GM18909 (cell line): ENCODE results near the gene YAF2.
A peak's percentile ranks its signal among the peaks of the same experiment; 100 is the strongest.
"Not testable (repeated sequence)": the region's sequence is repeated elsewhere in the genome, so short reads cannot be mapped to it uniquely, and the experiment has no call there.

Source experiments
- ATAC-seq: cut with Tn5 transposase; IDR thresholded peaks from one replicate; pipeline ENCODE4 v1.9.1; 2021; ENCODE audit warnings: mild to moderate bottlenecking; ENCODE audit not compliant: unreplicated experiment, poor library complexity

Gene YAF2

GRCh38 chr12:42255866-42256261, 17.8 kb upstream of the YAF2 start:
- ATAC-seq: no peak

DNA sequence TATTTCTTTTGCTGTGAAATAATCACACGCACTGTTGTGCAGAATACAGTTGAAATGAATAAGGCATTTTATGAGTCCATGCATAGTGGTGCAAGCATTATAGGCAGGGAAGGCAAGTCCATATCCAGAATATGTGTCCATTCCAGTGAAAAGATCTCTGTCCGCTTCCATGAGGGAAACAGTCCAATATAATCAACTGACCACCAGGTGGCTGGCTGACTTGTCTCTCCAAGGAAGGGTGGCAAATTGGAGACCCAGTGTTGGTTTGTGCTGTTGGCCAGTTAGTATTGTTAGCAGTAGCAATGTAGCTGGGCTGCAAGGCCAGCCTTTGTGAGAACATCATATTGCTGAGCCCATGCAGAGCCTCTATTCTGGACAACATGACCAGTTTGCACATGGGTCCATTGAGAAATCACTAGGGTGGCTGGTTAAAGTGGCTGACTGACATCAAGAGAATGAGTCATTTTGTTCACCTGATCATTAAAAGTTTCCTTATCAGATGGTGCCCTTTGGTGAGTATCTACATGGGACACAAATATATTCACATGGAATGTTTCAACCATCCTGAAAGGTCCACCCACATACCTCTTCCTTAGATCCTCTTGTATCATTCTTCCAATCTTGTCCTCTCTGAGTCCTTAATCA, 17.3 kb upstream of the YAF2 start:
- ATAC-seq: no peak

DNA sequence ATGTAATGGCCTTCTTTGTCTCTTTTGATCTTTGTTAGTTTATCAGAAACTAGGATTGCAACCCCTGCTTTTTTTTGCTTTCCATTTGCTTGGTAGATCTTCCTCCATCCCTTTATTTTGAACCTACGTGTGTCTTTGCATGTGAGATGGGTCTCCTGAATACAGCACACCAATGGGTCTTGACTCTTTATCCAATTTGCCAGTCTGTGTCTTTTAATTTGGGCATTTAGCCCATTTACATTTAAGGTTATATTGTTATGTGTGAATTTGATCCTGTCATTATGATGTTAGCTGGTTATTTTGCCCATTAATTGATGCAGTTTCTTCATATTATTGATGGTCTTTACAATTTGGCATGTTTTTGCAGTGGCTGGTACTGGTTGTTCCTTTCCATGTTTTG, 14.6 kb upstream of the YAF2 start:
- not testable (repeated sequence) for ATAC-seq

- not testable (repeated sequence) for ATAC-seq
Observed at GRCh38 chr12:42249033-42249432, 11.0 kb upstream of the YAF2 start.

GRCh38 chr12:42240131-42240750, 2.2 kb upstream of the YAF2 start:
- ATAC-seq: no peak

GRCh38 chr12:42237853-42238239, 202 bp downstream of the YAF2 start:
- ATAC-seq: peak; percentile 37

- peak; percentile 85 for ATAC-seq
Observed at GRCh38 chr12:42237052-42237852, 796 bp downstream of the YAF2 start.

GRCh38 chr12:42236017-42236416, 2.0 kb downstream of the YAF2 start:
- ATAC-seq: no peak

DNA sequence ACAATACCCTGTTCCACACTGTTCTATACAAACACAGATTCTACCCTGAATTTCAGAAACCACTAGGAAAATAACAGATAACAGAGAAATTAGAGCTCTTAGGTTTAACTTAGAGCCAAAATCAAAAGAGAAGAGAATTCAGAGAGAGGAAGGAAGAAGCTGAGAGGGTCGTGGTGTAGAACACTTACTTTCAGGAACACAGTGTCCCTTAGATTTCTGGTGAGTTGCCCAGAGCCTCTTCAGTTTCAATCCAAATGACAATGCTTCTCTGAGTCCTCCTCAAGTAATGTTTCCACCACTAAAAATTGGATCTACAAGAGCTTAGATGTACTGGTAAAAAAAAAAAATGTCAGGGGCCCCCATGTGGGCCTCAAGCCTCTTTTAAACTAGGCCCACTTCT, 2.6 kb downstream of the YAF2 start:
- ATAC-seq: no peak

DNA sequence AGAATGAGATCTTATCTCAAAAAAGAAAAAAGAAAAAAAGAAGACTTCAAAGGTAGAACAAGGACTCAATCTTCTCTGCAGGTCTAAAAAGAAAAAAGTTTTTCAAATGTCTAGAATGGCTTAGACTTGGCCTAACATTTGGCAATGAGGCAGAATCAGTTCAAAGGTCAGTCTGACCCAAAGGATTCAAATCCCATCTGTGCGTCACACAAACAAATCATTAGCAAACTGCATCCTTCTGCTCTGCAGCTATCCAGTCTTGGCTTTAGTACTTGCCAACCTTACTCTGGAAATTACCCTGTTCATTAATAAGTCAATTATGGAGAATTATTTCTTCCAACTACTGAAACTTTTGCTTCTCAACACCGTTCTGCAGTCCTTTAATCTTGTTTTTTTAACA, 3.1 kb downstream of the YAF2 start:
- ATAC-seq: no peak

DNA sequence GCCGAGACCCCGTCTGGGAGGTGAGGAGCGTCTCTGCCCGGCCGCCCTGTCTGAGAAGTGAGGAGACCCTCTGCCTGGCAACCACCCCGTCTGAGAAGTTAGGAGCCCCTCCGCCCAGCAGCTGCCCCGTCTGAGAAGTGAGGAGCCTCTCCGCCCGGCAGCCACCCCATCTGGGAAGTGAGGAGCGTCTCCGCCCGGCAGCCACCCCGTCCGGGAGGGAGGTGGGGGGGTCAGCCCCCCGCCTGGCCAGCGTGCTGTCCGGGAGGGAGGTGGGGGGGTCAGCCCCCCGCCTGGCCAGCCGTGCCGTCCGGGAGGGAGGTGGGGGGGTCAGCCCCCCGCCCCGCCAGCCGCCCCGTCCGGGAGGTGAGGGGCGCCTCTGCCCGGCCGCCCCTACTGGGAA, 10.5 kb downstream of the YAF2 start:
- not testable (repeated sequence) for ATAC-seq

DNA sequence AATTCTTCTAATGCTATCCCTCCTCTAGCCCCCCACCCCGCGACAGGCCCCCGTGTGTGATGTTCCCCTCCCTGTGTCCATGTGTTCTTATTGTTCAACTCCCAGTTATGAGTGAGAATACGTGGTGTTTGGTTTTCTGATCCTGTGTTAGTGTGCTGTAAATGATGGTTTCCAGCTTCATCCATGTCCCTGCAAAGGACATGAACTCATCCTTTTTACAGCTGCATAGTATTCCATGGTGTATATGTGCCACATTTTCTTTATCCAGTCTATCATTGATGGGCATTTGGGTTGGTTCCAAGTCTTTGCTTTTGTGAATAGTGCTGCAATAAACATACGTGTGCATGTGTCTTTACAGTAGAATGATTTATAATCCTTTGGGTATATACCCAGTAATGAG, 13.5 kb downstream of the YAF2 start:
- not testable (repeated sequence) for ATAC-seq

DNA sequence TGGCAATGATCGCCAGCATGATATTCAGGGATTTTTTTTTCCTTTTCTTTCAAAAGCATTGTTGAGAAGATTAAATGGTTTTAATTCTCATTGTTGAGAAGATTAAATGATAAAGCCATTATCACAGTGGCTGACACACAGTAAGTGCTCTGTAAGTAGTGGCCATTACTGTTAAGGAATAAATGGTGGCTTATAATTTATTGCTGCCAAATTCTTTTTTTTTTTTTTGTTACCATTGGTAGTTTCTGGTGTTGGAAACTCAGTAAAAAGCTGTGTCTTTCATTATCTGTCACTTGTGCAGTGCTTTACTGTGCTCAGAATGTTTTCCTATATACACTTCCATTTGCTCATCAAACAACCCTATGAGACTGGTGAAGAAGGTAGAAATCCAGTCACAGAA, 15.3 kb downstream of the YAF2 start:
- no peak for ATAC-seq

GRCh38 chr12:42221726-42222125, 16.3 kb downstream of the YAF2 start:
- ATAC-seq: no peak

- no peak for ATAC-seq
Observed at GRCh38 chr12:42217656-42218055, 20.4 kb downstream of the YAF2 start.

GRCh38 chr12:42216737-42217136, 21.3 kb downstream of the YAF2 start:
- no peak for ATAC-seq

DNA sequence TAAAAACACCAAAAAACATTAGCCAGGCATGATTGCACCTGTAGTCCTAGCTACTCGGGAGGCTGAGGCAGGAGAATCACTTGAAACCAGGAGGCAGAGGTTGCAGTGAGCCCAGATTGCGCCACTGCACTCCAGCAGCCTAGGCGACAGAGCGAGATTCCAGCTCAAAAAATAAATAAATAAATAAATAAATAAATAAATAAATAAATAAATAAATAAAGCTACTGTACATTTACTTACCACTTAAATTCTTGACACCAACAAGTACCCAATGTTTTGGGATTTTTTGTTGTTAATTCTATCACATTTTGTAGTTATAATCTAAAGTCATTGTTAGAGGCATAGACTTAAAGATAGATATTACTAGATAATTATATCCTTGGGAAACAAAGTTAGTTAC, 22.3 kb downstream of the YAF2 start:
- not testable (repeated sequence) for ATAC-seq

- no peak for ATAC-seq
Observed at GRCh38 chr12:42213954-42214426, 24.1 kb downstream of the YAF2 start.

GRCh38 chr12:42213023-42213422, 25.0 kb downstream of the YAF2 start:
- ATAC-seq: no peak

DNA sequence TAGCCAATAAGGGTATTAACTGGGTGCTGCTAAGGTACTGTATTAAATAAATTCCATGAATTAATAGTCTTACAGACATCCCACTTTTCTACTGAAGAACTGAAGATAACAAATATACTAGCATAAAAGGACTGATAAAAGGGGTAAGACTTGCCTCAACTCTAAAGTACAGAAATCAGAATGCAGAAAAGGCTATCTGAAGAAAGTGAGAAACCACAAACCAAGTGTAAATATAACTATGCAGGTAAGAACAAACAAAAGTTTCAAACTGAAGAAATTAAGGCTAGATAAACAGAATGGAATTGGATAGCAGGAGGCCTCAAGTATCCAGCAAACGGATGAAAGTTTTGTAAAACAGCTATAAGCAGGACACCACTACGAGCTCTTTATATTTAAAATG, 29.5 kb downstream of the YAF2 start:
- ATAC-seq: no peak

- no peak for ATAC-seq
Observed at GRCh38 chr12:42204819-42205218, 33.2 kb downstream of the YAF2 start.
